HAP-1 (cell line): Measurements from ENCODE around the gene CYTH1.

Source experiments
- DNase-seq, 2 experiments: peaks; one replicate each; pipeline ENCODE4 v3.0.0-alpha.2; 2016 to 2020; ENCODE audit warnings: low spot score in 2 of 2
- H3K27me3 ChIP-seq: fragments of 250-450 bp; sonication (Bioruptor Pico); 2 replicates; pipeline ENCODE4 v1.5.1; 2020; ENCODE audit warnings: low read depth, mild to moderate bottlenecking, moderate library complexity
- H3K36me3 ChIP-seq: fragments of 250-450 bp; sonication (Bioruptor Pico); replicated peaks from 2 replicates; pipeline ENCODE4 v1.5.1; 2020; ENCODE audit warnings: mild to moderate bottlenecking
- H3K4me1 ChIP-seq: fragments of 250-450 bp; sonication (Bioruptor Pico); 2 replicates; pipeline ENCODE4 v1.5.1; 2020; ENCODE audit warnings: mild to moderate bottlenecking
- H3K4me3 ChIP-seq: fragments of 250-450 bp; sonication (Bioruptor Pico); 2 replicates; pipeline ENCODE4 v1.5.1; 2020; ENCODE audit warnings: mild to moderate bottlenecking, moderate library complexity
- H3K9me3 ChIP-seq: fragments of 250-450 bp; sonication (Bioruptor Pico); 2 replicates; pipeline ENCODE4 v1.5.1; 2020; ENCODE audit warnings: mild to moderate bottlenecking, moderate library complexity
- in situ Hi-C: fragments of 300-500 bp; cut with MboI; formaldehyde crosslinking; loops from 3 replicates; pipeline ENCODE4 v1.14.3; 2020; ENCODE audit warnings: low sequenced_read_pairs, inconsistent platforms, mixed read lengths

The CYTH1 gene

GRCh38 chr17:78669975-78670518 is 112.0 kb downstream of the CYTH1 start:
- Histone ChIP-seq H3K36me3 (no peaks in the 10 kb centered on the region), H3K4me1 (no peaks in the 10 kb centered on the region), H3K4me3 (no peak overlapping the region), H3K27me3 (no peaks in the 10 kb centered on the region), H3K9me3 (no peaks in the 10 kb centered on the region)
- in situ Hi-C loops, result no loop called here
- no peak for DNase-seq

- H3K4me3 ChIP-seq, result no peak overlapping the region
- DNase-seq, result no peak
- in situ Hi-C loops, result no loop called here
- H3K36me3 ChIP-seq, result no peaks in the 10 kb centered on the region
- H3K4me1 ChIP-seq, result no peaks in the 10 kb centered on the region
- H3K9me3 ChIP-seq, result no peaks in the 10 kb centered on the region
- H3K27me3 ChIP-seq, result no peaks in the 10 kb centered on the region
Measured at GRCh38 chr17:78669256-78669974, 112.7 kb downstream of the CYTH1 start.

- in situ Hi-C loops, result no loop called here
- H3K36me3 ChIP-seq, result no peaks in the 10 kb centered on the region
- no peaks in the 10 kb centered on the region for H3K27me3 ChIP-seq
- H3K9me3 ChIP-seq, result no peaks in the 10 kb centered on the region
- H3K4me3 ChIP-seq, result no peak overlapping the region
- DNase-seq, result no peak
- H3K4me1 ChIP-seq, result no peaks in the 10 kb centered on the region
Measured at GRCh38 chr17:78668847-78669246, 113.2 kb downstream of the CYTH1 start.

- no peaks in the 10 kb centered on the region for H3K9me3 ChIP-seq
- in situ Hi-C loops, result no loop called here
- no peak for DNase-seq
- no peaks in the 10 kb centered on the region for H3K4me1 ChIP-seq
- no peaks in the 10 kb centered on the region for H3K36me3 ChIP-seq
- H3K27me3 ChIP-seq, result no peaks in the 10 kb centered on the region
- H3K4me3 ChIP-seq, result no peak overlapping the region
Measured at GRCh38 chr17:78667741-78668640, 114.1 kb downstream of the CYTH1 start.

DNA sequence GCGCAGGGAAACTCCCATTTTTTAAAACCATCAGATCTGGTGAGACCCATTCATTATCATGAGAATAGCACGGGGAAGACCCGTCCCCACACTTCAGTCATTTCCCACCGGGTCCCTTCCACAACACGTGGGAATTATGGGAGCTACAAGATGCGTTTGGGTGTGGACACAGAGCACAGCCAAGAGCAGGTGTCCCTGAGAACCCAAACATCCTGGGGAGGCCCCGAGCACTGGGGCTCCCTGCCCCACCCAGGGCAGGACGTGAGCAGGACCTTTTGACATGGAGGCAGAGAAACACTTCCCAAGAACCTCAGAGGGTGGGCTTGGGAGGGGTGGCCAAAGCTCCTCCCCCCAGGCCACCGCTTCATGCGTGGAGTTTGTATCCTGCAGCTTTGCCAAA is 115.0 kb downstream of the CYTH1 start:
- Histone ChIP-seq H3K4me1 (no peaks in the 10 kb centered on the region), H3K36me3 (no peaks in the 10 kb centered on the region), H3K27me3 (no peaks in the 10 kb centered on the region), H3K4me3 (no peak overlapping the region), H3K9me3 (no peaks in the 10 kb centered on the region)
- in situ Hi-C loops, result no loop called here
- no peak for DNase-seq

DNA sequence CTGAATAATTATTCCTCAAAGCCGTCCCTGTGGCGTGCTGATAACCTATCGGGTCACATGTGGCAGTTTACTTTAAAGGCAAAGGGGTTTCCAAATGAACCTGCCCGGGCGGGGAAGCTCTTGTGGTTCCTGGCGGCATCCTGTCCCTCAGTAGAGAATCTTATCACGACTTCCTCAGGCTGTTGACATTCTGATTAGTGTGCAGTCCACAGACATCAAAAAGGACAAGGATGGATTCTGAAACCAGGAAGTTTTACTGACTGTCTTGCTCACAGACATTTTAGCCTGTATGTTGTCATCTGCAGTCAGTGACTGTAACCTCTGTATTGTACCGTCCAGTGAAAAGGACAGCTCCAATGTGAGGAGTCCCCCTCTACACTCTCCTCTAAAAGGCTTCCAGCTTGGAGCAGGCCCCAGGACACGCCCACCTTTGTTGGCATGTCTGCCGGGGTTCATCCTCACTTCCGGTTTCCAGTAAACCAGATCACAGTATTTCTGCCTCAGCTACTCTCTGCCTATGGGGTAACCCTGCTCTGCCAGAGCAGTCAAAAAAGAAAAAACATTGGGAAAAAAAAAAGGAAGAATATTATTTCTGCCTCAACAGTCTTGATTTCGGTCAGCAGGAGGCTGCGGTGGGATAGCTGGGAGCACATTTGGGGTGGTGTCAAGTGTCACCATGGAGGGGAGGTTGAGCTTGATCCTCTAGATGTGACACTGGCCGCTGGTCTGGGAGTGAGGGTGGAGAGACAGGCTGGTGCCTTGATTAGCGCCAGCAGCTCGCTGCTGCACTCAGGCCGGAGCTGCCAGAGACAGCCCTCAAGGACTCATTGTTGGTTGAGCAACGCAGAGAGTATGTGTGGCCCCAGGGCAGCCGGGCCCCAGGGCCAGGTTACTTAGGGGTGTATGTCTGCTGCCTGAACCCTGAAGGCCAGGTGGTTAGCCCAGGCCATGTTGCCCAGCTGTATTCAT is 115.8 kb downstream of the CYTH1 start:
- no peaks in the 10 kb centered on the region for H3K4me1 ChIP-seq
- no peaks in the 10 kb centered on the region for H3K36me3 ChIP-seq
- no peak overlapping the region for H3K4me3 ChIP-seq
- in situ Hi-C loops, result no loop called here
- H3K27me3 ChIP-seq, result no peaks in the 10 kb centered on the region
- no peaks in the 10 kb centered on the region for H3K9me3 ChIP-seq
- DNase-seq, result no peak

DNA sequence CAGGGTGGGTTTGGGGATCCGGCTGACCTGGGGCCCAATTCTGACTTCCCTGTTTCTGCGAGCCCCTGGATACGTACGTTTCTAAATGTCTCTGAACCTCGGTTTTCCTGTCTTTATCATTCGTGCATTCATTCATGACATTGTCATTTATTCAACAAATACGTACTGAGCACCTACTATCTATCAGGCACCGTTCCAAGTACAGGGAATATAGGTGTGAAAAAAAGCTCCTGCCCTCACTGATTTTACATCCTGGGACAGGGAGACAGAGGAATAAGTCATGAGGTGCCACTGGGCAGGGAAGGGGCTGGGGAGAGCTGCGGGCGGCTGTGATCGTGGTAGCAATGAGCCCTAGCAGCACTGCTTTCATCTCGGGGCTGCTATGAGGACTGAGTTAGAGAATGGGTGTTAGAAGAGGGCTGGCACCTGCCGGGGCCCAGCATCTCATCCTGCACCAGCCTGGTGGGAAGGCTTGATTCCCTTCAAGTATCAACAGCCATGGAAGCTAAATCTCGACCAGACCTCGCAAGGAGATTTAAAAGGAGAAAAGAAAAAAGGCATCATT is 116.6 kb downstream of the CYTH1 start:
- in situ Hi-C loops, result no loop called here
- Histone ChIP-seq H3K4me3 (no peak overlapping the region), H3K9me3 (no peaks in the 10 kb centered on the region), H3K36me3 (no peaks in the 10 kb centered on the region), H3K4me1 (no peaks in the 10 kb centered on the region), H3K27me3 (no peaks in the 10 kb centered on the region)
- no peak for DNase-seq

- Histone ChIP-seq H3K36me3 (no peaks in the 10 kb centered on the region), H3K4me1 (no peaks in the 10 kb centered on the region), H3K4me3 (no peak overlapping the region), H3K9me3 (no peaks in the 10 kb centered on the region), H3K27me3 (no peaks in the 10 kb centered on the region)
- no peak for DNase-seq
- in situ Hi-C loops, result no loop called here
Measured at GRCh38 chr17:78664476-78665386, 117.3 kb downstream of the CYTH1 start.

- no peak for DNase-seq
- no peak overlapping the region for H3K4me3 ChIP-seq
- in situ Hi-C loops, result no loop called here
- no peaks in the 10 kb centered on the region; the same call in 1 of the 2 replicates for H3K9me3 ChIP-seq
- H3K4me1 ChIP-seq, result no peaks in the 10 kb centered on the region
- H3K36me3 ChIP-seq, result no peaks in the 10 kb centered on the region
- no peaks in the 10 kb centered on the region for H3K27me3 ChIP-seq
Measured at GRCh38 chr17:78661093-78661770, 120.8 kb downstream of the CYTH1 start.

- Histone ChIP-seq H3K9me3 (no peaks in the 10 kb centered on the region; the same call in 1 of the 2 replicates), H3K4me1 (no peaks in the 10 kb centered on the region), H3K27me3 (no peaks in the 10 kb centered on the region), H3K4me3 (no peak overlapping the region), H3K36me3 (no peaks in the 10 kb centered on the region)
- in situ Hi-C loops, result no loop called here
- no peak for DNase-seq
Measured at GRCh38 chr17:78659546-78659945, 122.5 kb downstream of the CYTH1 start.

GRCh38 chr17:78658281-78658785 is 123.7 kb downstream of the CYTH1 start:
- no peaks in the 10 kb centered on the region for H3K36me3 ChIP-seq
- no peaks in the 10 kb centered on the region for H3K4me1 ChIP-seq
- no peak overlapping the region for H3K4me3 ChIP-seq
- DNase-seq, result no peak
- H3K9me3 ChIP-seq, result no peaks in the 10 kb centered on the region; the same call in 1 of the 2 replicates
- in situ Hi-C loops, result no loop called here
- H3K27me3 ChIP-seq, result no peaks in the 10 kb centered on the region
